GM18517 (cell line): ENCODE measurements around the gene NAALADL2.
"Not testable (repeated sequence)": the region's sequence is repeated elsewhere in the genome, so short reads cannot be mapped to it uniquely, and the experiment has no call there.

Experiments used
- ATAC-seq: cut with Tn5 transposase; IDR thresholded peaks from one replicate; pipeline ENCODE4 v1.9.1; 2021; ENCODE audit warnings: mild to moderate bottlenecking, moderate library complexity; ENCODE audit not compliant: unreplicated experiment

Gene NAALADL2

GRCh38 chr3:175346573-175347356 lies 487.6 kb downstream of the NAALADL2 start:
- no peak for ATAC-seq

DNA sequence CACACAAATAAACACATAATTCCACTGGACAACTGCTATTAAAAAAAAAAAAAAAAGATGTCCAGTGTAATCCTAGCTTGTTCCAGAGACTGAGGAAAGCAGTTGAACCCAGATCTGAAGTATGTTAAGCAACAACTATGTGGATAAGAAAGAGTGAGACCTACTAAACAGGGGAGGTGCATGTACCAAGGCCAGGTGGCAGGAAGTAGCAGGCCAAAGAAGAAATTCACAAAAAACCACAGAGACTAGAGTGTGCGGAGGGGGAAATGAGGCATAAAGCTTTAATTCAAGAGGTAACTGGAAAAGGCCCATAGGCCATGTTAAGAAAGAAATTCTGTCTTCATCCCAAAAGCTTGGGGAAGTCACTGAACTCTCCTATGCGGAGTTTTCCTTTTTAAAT lies 490.0 kb downstream of the NAALADL2 start:
- ATAC-seq: peak; percentile 92

GRCh38 chr3:175355801-175356335 lies 496.7 kb downstream of the NAALADL2 start:
- ATAC-seq: no peak

GRCh38 chr3:175356899-175357324 lies 497.8 kb downstream of the NAALADL2 start:
- ATAC-seq: no peak

DNA sequence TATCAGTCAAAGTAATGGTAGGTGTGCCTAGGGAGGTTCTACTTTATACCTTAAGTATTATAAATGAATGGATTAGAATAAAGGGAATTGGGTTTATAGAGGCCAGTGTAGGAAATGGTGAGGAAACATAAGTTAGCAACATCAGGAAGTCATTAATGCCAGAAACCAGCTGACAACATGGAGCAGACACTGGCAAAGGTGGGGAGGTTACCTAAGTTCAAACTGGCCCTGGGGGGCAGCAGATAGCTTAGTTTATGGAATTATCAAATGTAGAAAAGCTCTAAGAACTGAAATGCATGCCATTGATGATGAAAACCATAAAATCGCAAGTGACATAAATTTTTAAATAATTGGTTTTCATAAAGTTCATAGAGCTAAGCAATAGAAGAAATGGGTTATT lies 498.6 kb downstream of the NAALADL2 start:
- ATAC-seq: no peak

DNA sequence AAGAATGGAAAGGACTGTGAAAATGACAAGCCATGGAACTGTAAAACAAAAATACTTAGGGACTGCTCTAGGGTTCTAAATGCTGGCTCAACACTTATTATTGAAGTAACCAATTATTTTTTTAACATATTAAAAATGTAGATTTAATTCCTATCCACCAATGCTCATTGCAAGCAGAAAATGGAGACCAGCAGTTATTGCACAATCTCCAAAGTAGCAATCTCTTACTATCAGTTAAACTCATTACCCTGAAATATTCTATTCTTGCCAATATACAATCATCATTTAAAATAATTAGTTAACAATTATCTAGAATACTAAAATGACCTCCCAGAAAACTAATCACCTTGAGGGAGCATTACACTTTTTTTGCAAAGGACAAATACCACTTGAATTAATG lies 499.8 kb downstream of the NAALADL2 start:
- ATAC-seq: no peak

- ATAC-seq: not testable (repeated sequence)
Observed at GRCh38 chr3:175370426-175370825, 511.3 kb downstream of the NAALADL2 start.

GRCh38 chr3:175371187-175371586 lies 512.1 kb downstream of the NAALADL2 start:
- ATAC-seq: not testable (repeated sequence)

GRCh38 chr3:175374705-175375104 lies 515.6 kb downstream of the NAALADL2 start:
- no peak for ATAC-seq

- peak; percentile 98 for ATAC-seq
Observed at GRCh38 chr3:175378348-175378747, 519.2 kb downstream of the NAALADL2 start.

DNA sequence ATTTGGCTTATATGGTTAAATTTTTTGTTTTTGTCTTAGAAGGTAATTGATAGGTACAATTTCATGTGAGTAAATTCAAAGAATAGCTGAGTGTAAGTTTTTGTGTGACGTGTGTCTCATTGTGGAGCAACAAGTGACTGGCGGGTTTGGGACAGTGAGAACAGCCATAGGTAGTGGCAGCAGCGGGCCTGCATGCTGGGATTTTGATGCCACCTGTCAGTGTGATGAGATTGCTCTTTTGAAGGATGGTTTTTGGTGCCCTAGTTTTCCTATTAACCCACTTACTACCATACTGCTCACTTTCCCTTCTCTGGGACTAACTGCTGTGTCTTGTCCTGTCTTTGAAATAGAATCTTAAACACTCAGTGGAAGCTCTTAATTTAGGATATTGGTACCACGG lies 522.6 kb downstream of the NAALADL2 start:
- ATAC-seq: no peak

DNA sequence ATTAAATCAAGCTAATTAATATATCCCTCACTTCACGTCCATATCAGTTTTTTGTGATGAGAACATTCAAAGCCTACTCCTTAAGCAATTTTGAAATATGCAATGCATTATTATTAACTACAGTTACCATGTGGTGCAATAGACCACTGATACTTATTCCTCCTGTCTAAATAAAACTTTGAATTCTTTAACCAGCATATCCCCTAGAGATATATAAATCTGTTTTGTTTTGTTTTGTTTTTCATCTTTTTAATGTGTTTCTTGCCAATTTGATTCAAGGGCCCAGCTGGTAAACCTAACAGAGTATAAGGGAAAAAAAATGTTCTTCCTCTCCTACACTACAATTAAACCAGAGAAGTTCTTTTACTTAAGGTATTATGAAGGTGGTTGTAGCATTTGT lies 524.2 kb downstream of the NAALADL2 start:
- ATAC-seq: no peak

GRCh38 chr3:175383813-175384212 lies 524.7 kb downstream of the NAALADL2 start:
- no peak for ATAC-seq

DNA sequence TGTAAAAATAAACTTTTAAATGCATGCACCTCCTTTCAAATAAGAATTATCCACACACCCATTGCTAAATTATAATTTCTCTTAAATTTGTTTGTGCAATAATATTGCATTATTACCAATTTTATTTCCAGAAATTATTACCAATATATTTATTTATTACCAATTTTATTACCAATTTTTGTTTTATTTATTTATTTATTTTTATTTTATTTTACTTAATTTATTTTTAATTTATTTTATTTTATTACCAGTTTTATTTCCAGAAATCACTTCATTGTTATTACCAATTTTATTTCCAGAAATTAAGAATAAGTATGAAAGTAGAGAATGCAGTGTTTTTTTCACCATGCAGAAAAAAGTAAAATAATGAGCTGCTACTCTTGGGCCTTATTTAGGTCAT lies 525.4 kb downstream of the NAALADL2 start:
- ATAC-seq: no peak

DNA sequence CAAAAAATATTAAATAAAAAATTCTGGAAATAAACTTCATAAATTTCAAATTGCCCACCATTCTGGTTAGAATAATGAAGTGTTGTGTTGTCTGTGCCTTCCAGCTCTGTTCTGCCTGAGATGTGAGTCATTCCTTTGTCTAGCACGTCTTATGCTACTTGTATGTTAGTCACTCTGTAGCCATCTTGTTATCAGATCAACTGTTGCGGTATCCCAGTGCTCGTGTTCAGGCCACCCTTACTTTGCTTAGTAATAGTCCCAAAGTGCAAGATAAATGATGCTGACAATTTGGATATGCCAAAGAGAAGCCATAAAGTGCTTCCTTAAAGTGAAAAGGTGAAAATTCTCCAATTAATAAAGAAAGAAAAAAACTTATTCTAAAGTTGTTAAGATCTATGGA lies 527.5 kb downstream of the NAALADL2 start:
- ATAC-seq: no peak

GRCh38 chr3:175389560-175389959 lies 530.4 kb downstream of the NAALADL2 start:
- ATAC-seq: no peak

GRCh38 chr3:175391601-175392000 lies 532.5 kb downstream of the NAALADL2 start:
- ATAC-seq: no peak

DNA sequence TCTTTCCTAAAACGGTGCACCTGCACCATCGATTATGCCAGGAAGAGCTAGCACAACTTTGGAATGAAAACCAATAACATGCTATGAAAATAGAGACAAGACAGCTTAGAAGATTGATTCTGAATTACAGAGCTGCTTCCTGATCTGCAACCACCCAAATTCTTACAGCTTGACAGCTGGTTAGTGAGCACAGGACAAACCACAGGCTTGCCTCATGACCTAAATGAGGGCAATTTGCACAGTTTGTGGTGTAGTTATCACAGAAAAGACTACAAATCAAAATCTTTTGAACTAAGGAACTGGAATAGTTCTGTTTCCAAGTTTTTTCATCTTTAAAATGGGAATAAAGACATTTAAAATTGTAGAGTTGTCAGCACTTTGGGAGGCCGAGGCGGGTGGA lies 533.5 kb downstream of the NAALADL2 start:
- no peak for ATAC-seq

GRCh38 chr3:175397372-175397771 lies 538.2 kb downstream of the NAALADL2 start:
- no peak for ATAC-seq

DNA sequence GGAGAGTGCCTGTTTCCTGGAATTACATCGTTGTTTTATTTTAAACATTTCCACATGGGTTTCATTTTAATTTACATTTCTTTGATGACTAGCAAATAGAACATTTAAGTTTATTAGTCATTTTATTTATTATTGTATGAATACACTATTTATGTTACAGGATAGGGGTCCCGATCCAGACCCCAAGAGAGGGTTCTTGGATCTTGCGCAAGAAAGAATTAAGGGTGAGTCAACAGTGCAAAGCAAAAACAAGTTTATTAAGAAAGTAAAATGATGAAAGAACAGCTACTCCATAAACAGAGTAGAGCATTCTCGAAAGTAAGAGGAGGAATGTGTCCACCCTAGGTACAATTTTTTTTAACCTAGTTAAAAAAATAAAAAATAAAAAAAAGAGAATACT lies 539.5 kb downstream of the NAALADL2 start:
- no peak for ATAC-seq

DNA sequence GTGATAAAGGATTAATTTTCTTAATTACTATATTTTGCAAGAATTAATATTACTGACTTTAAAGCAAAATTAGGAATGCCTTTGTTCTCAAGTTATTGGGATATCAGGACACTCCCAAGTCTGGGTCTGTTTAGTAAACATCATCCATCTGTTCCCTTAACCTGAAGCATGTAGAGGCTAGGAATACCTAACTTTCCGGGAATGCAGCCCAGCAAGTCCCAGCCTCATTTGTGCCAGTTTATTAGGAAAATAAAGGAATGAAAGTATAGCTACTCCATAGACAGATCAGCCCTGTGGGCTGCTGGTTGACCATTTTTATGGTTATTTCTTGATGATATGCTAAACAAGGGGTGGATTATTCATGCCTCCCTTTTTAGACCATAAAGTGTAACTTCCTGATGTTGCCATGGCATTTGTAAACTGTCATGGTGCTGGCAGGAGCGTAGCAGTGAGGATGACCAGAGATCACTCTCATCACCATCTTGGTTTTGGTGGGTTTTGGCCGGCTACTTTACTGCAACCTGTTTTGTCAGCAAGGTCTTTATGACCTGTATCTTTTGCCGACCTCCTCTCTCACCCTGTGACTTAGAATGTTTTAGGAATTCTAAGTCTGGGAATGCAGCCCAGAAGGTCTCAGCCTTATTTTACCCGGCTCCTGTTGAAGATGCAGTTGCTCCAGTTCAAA lies 540.2 kb downstream of the NAALADL2 start:
- no peak for ATAC-seq

GRCh38 chr3:175404027-175404426 lies 544.9 kb downstream of the NAALADL2 start:
- no peak for ATAC-seq
